Neural cell (in vitro differentiated cells): ENCODE data around the gene STRA6. TPM values are rescaled to one million over a fixed set of nuclear protein-coding genes. Genes with fewer than 3 reads are reported as not detected.

Experiments
- H2AFZ ChIP-seq: fragments of 200-600, 300-800 bp; sonication (generic), shearing (Covaris generic); 2 replicates; pipeline ENCODE4 v1.6.0; 2014; ENCODE audit warnings: low read depth, mild to moderate bottlenecking, antibody characterized with exemption, low read length, moderate library complexity
- H3F3A ChIP-seq: fragments of 200-600 bp; shearing (Covaris generic); 2 replicates; pipeline ENCODE4 v1.6.1; 2016; ENCODE audit warnings: mild to moderate bottlenecking, moderate library complexity, mixed read lengths, antibody characterized with exemption, low read length; ENCODE audit not compliant: insufficient read depth, poor library complexity, severe bottlenecking
- H3K27ac ChIP-seq: fragments of 200-600, 300-800 bp; sonication (generic), shearing (Covaris generic); 2 replicates; pipeline ENCODE4 v1.5.1; 2014; ENCODE audit warnings: mild to moderate bottlenecking, low read length, moderate library complexity
- H3K27me3 ChIP-seq: fragments of 300-800, 200-600 bp; sonication (generic), shearing (Covaris generic); 2 replicates; pipeline ENCODE4 v1.6.0; 2014; ENCODE audit warnings: mild to moderate bottlenecking, low read depth, low read length, moderate library complexity; ENCODE audit not compliant: insufficient read depth
- H3K36me3 ChIP-seq: fragments of 300-800, 200-600 bp; sonication (generic), shearing (Covaris generic); 2 replicates; pipeline ENCODE4 v1.5.1; 2014; ENCODE audit warnings: mild to moderate bottlenecking, antibody characterized with exemption, low read length, moderate library complexity; ENCODE audit not compliant: insufficient read depth
- H3K4me2 ChIP-seq: fragments of 300-800, 200-600 bp; sonication (generic), shearing (Covaris generic); 2 replicates; pipeline ENCODE4 v1.6.0; 2014; ENCODE audit warnings: mild to moderate bottlenecking, low read length
- H3K4me3 ChIP-seq: fragments of 300-800, 200-600 bp; sonication (generic), shearing (Covaris generic); 2 replicates; pipeline ENCODE4 v1.5.1; 2014; ENCODE audit warnings: mild to moderate bottlenecking, low read length, moderate library complexity
- H3K79me2 ChIP-seq: fragments of 200-600 bp; shearing (Covaris generic); replicated peaks from 2 replicates; pipeline ENCODE4 v1.6.0; 2014; ENCODE audit warnings: mild to moderate bottlenecking, low read length, moderate library complexity; ENCODE audit not compliant: insufficient read depth
- H3K9ac ChIP-seq: fragments of 300-800, 200-600 bp; sonication (generic), shearing (Covaris generic); 2 replicates; pipeline ENCODE4 v1.6.1; 2016; ENCODE audit warnings: mild to moderate bottlenecking, low read length, mixed read lengths
- H3K9me2 ChIP-seq: fragments of 200-600 bp; shearing (Covaris generic); 2 replicates; pipeline ENCODE4 v1.6.1; 2016; ENCODE audit warnings: mild to moderate bottlenecking, low read length, mixed read lengths; ENCODE audit not compliant: insufficient read depth
- H3K9me3 ChIP-seq: fragments of 200-600, 300-800 bp; sonication (generic), shearing (Covaris generic); 2 replicates; pipeline ENCODE4 v1.6.1; 2016; ENCODE audit warnings: mild to moderate bottlenecking, mixed run types, low read length, moderate library complexity, mixed read lengths
- H4K20me1 ChIP-seq: fragments of 200-600 bp; shearing (Covaris generic); 2 replicates; pipeline ENCODE4 v1.6.1; 2016; ENCODE audit warnings: mild to moderate bottlenecking, mixed run types; ENCODE audit not compliant: insufficient read depth
- CTCF ChIP-seq: fragments of 450-650 bp; IDR thresholded peaks from 2 replicates; pipeline ENCODE4 v1.5.1; 2014; ENCODE audit warnings: antibody characterized with exemption, mild to moderate bottlenecking, moderate library complexity; ENCODE audit not compliant: poor library complexity, severe bottlenecking
- EP300 ChIP-seq: fragments of 450-650 bp; conservative IDR thresholded peaks from 2 replicates; pipeline ENCODE4 v1.6.1; 2014; ENCODE audit warnings: antibody characterized with exemption, mild to moderate bottlenecking, moderate library complexity; ENCODE audit not compliant: poor library complexity, severe bottlenecking
- EZH2 ChIP-seq: fragments of 200-600, 300-800 bp; shearing (Covaris generic), sonication (generic); IDR thresholded peaks from 2 replicates; pipeline ENCODE4 v1.6.1; 2014; ENCODE audit warnings: antibody characterized with exemption, low read length, borderline replicate concordance, mild to moderate bottlenecking; ENCODE audit not compliant: insufficient read depth, poor library complexity, severe bottlenecking
- MXI1 ChIP-seq: fragments of 450-650 bp; conservative IDR thresholded peaks from 2 replicates; pipeline ENCODE4 v1.6.1; 2014; ENCODE audit warnings: antibody characterized with exemption, mild to moderate bottlenecking; ENCODE audit not compliant: poor library complexity, severe bottlenecking
- POLR2AphosphoS5 ChIP-seq: IDR thresholded peaks from 2 replicates; pipeline ENCODE4 v1.6.1; 2012
- RAD21 ChIP-seq: fragments of 450-650 bp; conservative IDR thresholded peaks from 2 replicates; pipeline ENCODE4 v1.6.1; 2014; ENCODE audit warnings: antibody characterized with exemption, mild to moderate bottlenecking, moderate library complexity
- REST ChIP-seq: IDR thresholded peaks from 2 replicates; pipeline ENCODE4 v1.6.1; 2012; ENCODE audit warnings: borderline replicate concordance
- SMC3 ChIP-seq: fragments of 450-650 bp; conservative IDR thresholded peaks from 2 replicates; pipeline ENCODE4 v1.6.1; 2014; ENCODE audit warnings: antibody characterized with exemption, mild to moderate bottlenecking, moderate library complexity; ENCODE audit not compliant: poor library complexity
- TAF1 ChIP-seq: IDR thresholded peaks from 2 replicates; pipeline ENCODE4 v1.6.1; 2012; ENCODE audit warnings: low read depth
- polyA plus RNA-seq: library from polyadenylated mRNA; depleted of rRNA; stranded (reverse); fragments of >200 nt; gene quantifications from 2 replicates; pipeline ENCODE4 v1.2.3, GENCODE V29; 2014

The STRA6 gene
- polyA plus RNA-seq, 1 donor from 2014 or later = 4.4 TPM

- no peaks in the 10 kb centered on the region for H3K27me3 ChIP-seq
- H3K36me3 ChIP-seq = no peaks in the 10 kb centered on the region
- H4K20me1 ChIP-seq = no peaks in the 10 kb centered on the region
- no peak for TF ChIP-seq EZH2
- no peak for TF ChIP-seq CTCF
- TF ChIP-seq EP300 = no peak
- no peak for TF ChIP-seq POLR2AphosphoS5
- no peak for TF ChIP-seq TAF1
- TF ChIP-seq REST = no peak
- no peak for TF ChIP-seq MXI1
- no peak for TF ChIP-seq RAD21
- TF ChIP-seq SMC3 = no peak
- no peaks in the 10 kb centered on the region for H3K79me2 ChIP-seq
- no peaks in the 10 kb centered on the region for H3F3A ChIP-seq
- no peak overlapping the region for H3K4me2 ChIP-seq
- H3K9me2 ChIP-seq = no peaks in the 10 kb centered on the region
- H2AFZ ChIP-seq = no peak overlapping the region
- no peak overlapping the region for H3K9ac ChIP-seq
- H3K27ac ChIP-seq = no peak overlapping the region
- no peak overlapping the region for H3K4me3 ChIP-seq
- H3K9me3 ChIP-seq = no peaks in the 10 kb centered on the region
Observed at GRCh38 chr15:74194572-74195559, 7.7 kb downstream of the STRA6 start.

GRCh38 chr15:74193905-74194304, 8.7 kb downstream of the STRA6 start:
- TF ChIP-seq MXI1 (no peak), RAD21 (no peak), EP300 (no peak), EZH2 (no peak), SMC3 (no peak)
- H3K79me2 ChIP-seq = no peaks in the 10 kb centered on the region
- H3K27me3 ChIP-seq = no peaks in the 10 kb centered on the region
- H3K4me2 ChIP-seq = no peak overlapping the region
- H3F3A ChIP-seq = no peaks in the 10 kb centered on the region
- no peaks in the 10 kb centered on the region for H4K20me1 ChIP-seq
- no peak overlapping the region for H3K4me3 ChIP-seq
- no peak overlapping the region for H2AFZ ChIP-seq
- no peaks in the 10 kb centered on the region for H3K9me3 ChIP-seq
- H3K36me3 ChIP-seq = no peaks in the 10 kb centered on the region
- no peak overlapping the region for H3K27ac ChIP-seq
- no peak overlapping the region for H3K9ac ChIP-seq
- H3K9me2 ChIP-seq = no peaks in the 10 kb centered on the region
